GM19438 (cell line): Measurements from ENCODE around the gene NKD2.

Experiments used
- ATAC-seq: cut with Tn5 transposase; IDR thresholded peaks from one replicate; pipeline ENCODE4 v1.9.1; 2021; ENCODE audit warnings: low read depth; ENCODE audit not compliant: unreplicated experiment

Gene NKD2

DNA sequence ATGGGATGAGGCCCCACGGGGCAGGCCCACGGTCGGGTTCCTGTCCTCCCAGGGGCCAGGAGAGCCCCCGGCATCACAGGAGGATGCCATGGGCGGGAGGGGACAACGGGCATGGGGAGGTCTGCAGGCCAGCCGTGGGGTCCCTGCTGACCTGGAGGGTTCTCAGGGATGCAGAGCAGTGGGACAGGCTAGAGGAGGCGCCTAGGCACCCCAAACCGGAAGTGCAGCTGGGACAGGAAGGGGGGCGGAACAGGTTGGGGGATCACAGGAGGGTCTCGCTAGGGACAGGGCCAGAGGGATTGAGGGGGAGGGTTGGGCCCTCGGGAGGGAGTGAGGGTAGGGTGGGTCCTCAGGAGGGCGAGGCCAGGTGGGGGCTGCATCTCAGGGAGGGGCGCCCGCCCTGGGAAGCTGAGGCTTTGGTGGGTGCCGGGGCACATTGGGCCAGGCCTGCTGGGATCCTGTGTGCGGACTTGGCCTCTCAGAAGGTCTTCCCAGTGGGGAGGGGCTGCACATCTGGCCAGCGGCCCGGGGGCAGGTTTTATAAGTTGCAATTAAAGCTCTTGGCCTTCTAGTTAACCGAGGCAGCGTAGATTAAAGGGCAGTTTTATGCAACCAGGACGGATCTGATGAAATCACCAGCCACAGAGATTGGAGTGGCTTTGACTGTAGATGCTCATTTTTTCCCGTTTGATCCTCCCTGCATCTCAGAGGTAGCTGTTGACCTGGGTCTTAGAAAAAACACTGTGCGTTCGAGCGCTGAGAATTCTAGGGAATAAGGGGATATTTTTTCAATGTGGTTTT lies 20.1 kb downstream of the NKD2 start:
- ATAC-seq, result no peak

DNA sequence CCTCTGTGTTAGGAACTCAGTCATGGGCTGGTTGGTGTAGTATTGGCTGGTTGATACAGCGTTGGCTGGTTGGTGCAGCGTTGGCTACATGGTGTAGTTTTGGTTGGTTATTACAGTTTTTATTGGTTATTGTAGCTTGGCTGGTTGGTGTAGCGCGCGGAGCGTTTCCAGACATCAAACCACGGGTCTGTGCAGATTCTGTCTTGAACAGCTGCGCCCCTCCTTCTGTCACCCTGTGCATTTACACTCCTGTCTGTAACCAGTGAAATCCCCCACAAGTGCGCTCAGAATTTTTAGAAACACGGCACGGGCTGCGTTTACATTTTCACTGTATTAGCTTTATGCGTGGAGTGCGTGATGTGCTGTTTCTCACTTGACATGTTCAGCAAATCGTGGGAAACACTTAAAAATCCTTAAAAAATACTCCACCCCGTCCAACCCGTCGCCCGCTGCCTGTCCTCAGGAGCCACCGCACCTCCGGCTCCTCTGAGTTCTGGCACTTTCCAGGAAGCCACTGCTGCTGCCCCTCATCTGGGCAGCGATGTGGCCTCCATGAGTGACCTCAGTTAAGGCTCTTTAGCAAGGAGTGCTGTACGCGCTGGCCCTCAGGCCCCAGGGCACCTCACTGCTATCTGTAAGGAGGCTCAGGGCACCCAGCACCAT lies 20.8 kb downstream of the NKD2 start:
- no peak for ATAC-seq

DNA sequence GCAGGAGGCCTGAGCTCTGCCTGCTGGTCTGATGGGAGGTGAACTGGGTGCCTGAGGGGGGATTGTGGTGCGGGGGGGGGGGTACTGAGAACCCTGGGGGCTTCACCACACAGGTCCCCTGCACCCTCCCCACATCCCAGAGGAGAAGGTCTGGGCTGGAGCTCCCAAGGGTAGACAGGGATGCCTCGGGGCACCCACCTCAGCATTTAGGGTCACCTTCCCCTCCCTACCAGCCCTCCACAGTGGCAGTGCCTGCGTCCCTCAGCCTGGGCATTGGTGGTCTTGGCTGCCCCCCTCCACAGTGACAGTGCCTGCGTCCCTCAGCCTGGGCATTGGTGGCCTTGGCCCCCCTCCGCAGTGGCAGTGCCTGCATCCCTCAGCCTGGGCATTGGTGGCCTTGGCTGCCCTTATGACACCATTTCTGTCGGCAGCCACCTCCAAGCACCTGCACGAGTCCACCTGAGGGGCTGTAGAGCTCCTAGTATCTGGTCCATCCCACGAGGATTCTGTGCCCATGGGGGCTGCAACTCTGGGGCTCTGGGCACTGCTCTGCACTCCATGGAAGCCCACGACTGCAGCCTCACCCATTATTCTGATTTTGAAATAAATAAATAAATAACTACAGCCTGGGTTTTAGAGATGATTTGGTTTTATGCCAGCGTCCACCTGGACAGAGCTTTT lies 21.5 kb downstream of the NKD2 start:
- no peak for ATAC-seq

DNA sequence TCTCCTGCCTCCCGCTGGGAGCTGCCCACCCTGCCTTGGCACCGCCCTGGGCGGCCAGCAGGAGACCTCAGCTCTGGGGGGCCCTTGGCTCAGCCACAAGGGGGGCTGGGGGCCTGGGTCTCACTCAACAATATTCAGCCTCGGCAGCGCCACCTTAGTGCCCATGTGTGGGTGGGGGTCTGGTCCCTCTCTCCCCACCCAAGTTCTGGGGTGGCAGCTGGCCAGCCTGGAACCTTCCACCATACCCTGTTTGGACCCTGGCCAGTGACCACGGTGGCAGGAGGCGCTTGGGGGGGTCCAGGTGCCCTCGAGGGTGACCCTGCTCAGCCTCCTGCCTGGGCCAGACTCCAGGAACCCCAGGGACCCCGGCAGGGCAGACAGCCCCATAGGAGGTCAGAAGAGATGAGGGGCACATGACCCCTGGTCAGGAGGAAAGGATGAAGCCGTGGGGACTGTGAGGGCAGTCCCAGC lies 22.2 kb downstream of the NKD2 start:
- ATAC-seq, result no peak

GRCh38 chr5:1031306-1031959 lies 22.8 kb downstream of the NKD2 start:
- no peak for ATAC-seq

- no peak for ATAC-seq
These were observed 23.4 kb downstream of the NKD2 start for GRCh38 chr5:1032011-1032410.

DNA sequence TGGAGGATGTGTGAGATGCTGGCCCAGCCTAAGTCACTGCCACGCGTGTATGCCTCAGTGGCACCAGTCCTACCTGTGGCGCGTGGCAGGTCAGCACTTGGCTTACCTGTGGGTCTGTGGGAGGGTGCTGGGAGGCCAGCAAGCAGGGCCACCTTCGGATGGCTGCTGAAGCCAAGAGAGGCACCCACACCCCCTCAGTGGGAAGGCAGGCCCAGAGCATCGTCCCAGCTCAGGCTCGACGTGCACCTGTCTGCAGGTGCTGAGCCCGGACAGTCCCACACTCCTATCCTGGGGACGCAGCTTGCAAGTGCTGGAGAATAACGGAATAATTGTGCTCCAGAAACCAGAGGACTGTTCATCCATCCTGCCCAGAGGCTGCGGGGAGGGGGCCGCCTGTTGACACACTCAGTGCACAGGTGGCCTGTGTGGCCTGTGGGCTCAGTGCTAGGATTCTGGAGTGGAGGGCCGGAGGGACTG lies 24.0 kb downstream of the NKD2 start:
- no peak for ATAC-seq

- ATAC-seq, result no peak
These were observed 24.6 kb downstream of the NKD2 start for GRCh38 chr5:1033178-1033577.

GRCh38 chr5:1033606-1034420 lies 25.2 kb downstream of the NKD2 start:
- ATAC-seq, result no peak

- ATAC-seq, result no peak
These were observed 25.9 kb downstream of the NKD2 start for GRCh38 chr5:1034421-1034905.

GRCh38 chr5:1034986-1035385 lies 26.4 kb downstream of the NKD2 start:
- no peak for ATAC-seq

- no peak for ATAC-seq
These were observed 27.1 kb downstream of the NKD2 start for GRCh38 chr5:1035421-1036405.

- ATAC-seq, result no peak
These were observed 28.0 kb downstream of the NKD2 start for GRCh38 chr5:1036504-1037122.

- no peak for ATAC-seq
These were observed 28.6 kb downstream of the NKD2 start for GRCh38 chr5:1037123-1037670.

GRCh38 chr5:1037671-1038416 lies 29.2 kb downstream of the NKD2 start:
- ATAC-seq, result no peak

GRCh38 chr5:1038417-1039209 lies 30.0 kb downstream of the NKD2 start:
- no peak for ATAC-seq

GRCh38 chr5:1039210-1039548 lies 30.6 kb downstream of the NKD2 start:
- no peak for ATAC-seq
